Stimulated activated CD8-positive, alpha-beta memory T cell treated with anti-CD3 and anti-CD28 coated beads, Interleukin-12 subunit alpha, Interleukin-12 subunit beta, amount 100 ng/mL, for 24 hours (primary cell): ENCODE measurements around the gene DMD.

Source experiments
- DNase-seq: peaks from one replicate; pipeline ENCODE4 v3.0.0-alpha.2; 2020; ENCODE audit errors: extremely low read depth

Gene DMD

DNA sequence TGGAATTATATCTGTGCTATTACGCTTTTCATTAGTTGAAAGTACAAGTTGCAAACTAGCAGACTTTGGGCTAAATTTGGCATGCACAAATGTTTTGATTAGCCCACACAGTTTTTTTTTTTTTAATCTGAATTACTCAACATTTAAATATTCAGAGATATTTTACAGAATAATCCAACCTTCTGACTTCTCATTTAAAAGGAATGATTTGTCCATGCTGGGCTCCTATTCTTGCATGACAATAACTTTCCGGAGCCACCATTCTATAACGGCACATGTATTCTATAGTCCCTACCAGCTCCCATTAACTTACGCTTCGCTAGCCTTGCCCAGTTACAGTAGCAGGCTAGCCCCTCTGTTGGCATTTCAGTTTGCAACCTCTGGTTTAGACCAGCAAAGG, 1920.2 kb downstream of the DMD start:
- DNase-seq = no peak

DNA sequence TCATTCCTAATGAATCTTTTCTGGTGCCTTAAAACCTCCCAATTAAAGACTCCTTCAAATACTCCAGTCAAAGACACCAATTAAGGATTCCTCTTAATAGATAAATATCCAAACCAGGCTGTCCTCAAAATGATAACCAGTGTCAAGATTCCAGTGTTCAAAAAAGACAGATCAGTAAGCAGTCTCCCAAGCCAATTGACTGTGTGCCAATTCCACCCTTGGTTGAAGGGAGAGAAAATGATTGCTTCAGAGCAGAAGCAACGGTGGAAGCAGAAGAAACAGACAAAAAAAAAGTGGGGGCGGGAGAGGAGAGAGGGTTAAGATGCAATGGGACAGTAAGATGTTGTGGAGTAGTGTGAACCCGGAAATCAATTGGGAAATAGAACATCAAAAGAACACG, 1923.5 kb downstream of the DMD start:
- DNase-seq = no peak

DNA sequence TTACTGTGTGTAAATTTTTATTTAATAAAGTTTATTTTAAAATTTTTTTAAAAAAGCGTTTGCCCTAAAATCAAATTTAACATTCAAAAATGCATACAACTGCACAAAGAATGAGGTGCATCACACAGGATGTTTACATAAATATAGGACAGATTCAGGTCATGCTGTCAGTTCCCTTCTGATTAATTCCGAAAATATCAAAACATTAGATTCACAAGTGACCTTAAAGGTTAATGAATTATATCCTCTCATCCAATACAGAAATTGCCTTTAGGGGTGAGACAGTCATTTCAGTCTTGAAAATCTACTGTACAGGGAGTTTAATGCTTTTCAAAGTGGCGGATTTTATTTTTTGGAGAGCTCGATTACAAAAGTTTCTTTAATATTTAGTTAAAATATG, 1930.8 kb downstream of the DMD start:
- DNase-seq = no peak

DNA sequence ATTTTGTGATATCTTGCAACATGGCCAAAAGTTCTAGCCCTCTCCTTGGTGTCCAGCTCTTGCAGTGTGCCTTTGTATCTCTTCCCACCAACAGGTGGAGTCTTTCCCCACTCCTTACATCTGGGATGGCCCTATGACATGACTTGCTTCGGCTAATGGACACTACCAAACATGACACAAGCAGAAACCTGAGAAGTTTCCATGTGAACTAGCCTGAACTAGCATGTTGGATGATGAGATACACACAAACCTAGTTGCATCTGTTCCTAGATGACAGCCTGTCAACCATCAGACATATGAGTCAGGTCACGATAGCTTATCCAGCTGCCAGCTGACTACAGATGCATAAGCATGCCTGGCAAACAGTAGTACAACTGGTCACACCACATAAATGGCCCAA, 1932.0 kb downstream of the DMD start:
- DNase-seq = no peak

DNA sequence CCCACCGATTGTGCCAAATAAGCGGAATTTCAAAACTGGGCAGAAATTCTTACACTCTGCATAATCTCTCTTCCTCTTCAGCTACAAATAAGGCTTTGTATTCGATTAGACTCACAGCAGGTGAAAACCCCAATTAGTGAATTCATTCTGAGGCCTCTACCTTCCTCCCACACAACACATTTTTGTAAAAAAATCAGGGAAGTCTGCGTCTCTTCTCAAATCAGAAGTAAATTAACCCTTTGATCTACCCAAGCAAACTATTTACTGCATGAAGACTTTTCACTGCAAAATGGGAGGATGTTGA, 1938.9 kb downstream of the DMD start:
- no peak for DNase-seq

DNA sequence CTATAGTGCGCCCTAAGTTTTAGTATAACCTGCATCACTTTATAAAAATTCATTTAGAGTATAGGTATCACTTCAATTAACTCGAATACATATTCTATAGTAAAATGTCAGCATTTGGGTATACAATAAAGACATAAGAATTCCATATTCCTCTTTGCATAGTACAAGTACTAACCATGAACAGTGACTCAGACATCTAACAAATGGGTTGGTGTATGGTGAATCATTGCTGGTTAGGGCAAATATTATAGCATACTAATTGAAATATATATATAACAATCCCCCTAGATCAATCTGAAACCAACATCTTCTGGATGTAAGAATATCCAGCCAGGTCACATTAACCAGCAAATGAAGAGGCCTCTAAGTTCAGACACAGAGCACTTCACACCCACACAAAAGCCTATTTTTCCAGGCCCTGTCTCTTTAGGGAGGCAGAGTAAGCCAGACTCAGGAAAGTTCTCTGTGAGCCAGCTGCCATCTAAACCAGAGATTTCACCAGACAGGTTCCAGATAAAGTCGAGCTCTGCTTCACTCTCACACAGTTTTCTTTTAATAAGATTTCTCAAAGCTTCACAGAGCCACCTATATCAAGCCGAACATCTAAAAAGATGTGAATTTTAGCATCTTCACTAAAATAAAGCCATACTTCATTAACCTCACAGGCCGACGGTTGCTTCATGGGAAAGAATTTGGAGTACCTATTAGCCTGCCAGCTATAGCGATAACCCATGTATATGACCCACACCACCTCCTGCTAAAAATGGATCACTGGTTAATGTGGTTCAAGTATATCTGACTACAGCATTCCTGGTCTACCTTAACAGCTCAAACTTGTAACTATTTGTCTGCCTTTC, 1939.5 kb downstream of the DMD start:
- no peak for DNase-seq

DNA sequence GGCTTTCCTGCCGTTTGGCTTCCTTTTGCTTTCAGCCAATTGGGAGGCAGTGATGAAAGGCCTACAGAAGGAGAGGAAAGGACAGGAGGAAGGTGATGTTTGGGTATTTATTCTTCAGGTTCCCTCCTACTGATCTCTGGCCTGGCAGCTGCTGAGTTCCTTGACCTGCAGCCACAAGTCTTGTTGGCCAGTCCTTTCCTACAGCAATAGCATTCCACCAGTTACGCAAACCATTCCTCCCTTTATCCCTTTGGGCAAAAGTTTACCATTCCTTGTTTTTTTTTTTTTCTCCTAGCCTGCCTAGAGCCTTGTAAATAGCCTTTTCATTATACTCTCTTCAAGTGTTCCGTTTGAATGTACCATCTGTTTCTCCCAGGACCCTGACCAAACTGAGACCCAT, 1941.4 kb downstream of the DMD start:
- DNase-seq = no peak

DNA sequence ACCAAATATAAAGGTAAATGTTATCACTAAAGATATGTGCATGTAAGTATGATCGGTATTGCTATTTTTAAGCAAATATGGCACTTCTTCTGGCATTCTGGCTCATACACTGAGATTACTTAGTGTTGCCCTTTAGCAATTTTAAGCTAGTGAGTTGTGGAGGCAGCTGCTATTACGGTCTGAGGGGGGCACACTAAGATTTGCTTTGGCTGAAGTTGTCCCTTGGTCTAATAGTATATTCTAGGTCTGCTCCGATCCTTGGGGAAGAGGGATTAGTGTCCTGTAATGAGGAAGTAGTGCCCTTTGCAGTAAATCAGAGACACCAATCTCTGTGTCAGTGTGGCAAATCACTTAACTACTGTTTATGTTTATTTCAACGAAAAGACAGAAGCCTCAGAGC, 1943.0 kb downstream of the DMD start:
- DNase-seq = no peak

DNA sequence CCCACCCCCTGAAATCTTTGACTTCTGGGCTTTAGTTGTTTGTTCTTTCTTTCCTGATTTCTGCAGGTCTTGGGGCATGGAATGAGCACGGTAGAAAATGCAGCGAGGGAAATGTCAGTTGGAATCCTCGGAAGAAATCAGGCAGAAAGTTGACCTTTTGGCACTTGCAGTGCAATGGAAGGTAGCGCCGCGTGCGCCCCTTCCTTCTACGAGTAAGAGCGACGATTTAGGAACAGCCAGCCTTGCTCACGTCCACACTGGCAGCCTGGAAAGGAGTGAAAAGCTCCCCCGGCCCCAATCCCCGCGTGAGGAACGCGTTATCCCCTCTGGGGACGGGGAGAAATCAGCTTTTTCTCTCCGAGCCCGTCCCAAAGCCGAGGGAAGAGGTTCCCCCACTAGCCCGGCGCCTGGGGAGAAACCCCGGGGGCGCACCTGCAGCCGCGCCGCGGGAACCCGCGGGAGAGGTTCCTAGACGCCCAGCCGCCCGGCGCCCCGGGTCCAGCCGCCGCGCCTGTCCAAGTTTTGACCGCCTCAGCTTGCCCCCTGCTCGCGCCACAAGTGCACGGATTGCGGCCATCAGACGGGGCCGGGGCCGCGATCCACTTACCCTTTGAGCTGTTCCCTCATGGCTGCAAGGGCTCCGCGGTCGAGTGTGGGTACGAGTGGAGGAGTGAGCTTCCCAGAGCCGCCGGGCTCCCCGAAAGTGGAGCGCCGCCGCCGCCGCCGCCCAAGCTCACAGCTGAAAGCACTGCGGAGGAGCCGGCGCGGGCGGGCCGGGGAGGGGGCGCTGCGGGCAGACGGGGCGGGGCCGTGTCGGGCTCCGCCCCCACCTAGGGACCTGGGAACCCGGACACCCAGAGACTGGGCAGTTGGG, 1944.9 kb downstream of the DMD start:
- no peak for DNase-seq

DNA sequence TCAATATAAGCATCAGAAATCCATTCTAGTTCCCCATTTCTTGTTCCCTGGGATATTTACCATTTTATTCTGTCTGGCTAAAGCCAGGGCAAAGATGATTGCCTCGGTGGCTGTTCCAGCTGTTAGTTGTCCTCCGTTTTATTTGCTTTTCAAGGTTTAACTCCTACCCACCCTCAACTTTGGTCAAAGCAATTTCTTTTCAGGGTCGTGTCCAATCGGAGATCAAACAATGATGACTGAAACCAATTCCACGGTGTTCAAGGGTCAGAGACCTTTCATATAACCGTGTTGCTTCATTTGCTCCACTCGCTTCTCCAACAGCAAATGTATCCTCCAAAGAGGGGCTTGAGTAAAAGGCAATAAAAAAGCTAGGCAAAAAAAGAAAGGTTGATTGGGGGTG, 1946.0 kb downstream of the DMD start:
- no peak for DNase-seq

DNA sequence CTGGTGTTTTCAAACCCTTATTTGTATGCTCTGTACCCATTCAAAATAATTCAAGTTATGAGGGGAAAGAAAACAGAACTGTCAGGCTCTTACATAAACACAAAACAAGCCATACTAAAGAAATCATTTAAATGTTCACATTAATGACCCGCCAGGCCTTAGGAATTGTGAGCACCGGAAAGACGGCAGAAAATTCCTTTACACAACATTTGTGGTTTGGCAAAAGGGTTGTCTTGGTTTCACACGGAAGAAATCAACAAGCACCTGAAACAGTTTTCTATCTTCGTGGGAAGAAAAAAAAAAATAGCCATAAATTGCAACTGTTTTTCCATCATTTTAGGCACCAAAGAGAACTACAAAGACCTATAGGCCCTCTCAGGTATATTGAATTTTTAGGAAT, 1951.0 kb downstream of the DMD start:
- no peak for DNase-seq

DNA sequence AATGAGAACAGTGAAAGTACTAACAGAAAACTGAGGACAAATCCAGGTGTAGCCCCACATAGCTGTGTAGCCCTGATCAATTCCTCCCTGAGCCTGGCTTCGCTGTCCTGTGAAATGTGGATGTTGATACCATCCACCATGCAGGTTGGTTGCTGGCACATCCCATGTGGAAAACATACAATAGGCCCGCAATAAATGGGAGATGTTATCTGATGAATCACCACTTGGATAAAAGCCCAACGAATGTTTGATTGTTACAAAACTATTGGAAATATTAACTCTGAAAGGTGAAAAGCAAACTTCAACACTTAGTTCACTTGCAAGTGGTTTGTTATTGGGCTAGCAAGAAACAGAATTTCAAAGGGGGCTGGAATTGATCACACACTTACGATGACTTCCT, 1953.2 kb downstream of the DMD start:
- DNase-seq = no peak

DNA sequence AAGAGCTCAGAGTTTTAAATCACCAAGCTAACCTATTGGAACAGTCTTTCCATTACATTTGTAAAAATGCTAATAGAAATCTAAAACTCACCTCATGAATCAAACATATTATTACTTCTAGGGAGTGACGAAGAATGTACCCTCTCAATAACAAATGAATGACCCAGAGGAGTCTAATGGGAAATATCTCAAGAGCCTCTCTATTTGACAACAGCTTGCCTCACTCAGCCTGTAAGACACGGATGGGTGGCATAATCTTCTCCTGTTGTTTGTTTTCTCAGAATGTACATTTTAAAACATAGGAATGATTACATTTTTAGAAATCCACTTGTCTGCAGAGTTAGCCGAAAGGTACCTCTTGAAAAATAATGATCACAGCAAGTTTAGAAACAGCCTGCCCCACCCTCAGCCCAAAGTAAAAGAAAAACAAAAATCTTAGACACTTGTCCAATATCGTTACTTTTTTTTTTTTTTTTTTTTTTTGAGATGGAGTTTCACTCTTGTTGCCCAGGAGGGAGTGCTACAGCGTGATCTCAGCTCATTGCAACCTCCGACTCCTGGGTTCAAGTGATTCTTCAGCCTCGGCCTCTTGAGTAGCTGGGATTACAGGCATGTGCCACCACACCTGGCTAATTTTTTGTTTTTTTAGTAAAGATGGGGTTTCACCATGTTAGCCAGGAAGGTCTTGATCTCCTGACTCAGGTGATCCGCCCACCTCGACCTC, 1955.9 kb downstream of the DMD start:
- DNase-seq = no peak

DNA sequence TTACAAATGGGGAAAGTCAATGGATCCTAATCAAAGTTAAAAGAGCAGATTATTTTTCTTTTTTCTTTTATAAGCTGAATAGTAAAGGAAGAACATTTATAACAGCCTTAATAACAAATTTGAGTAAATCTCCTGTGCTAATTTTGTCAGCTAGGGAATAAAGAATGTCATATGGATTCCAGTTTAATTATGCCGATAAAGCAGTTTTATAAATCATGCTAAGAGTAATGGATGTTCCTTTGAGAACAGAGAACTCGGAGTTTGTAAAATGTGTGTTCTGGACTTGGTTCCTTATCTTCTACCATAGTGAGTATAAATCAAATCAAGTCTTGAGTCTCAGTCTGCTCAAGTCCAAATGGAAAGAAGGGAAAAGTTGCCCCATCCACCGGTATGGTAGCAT, 1959.2 kb downstream of the DMD start:
- DNase-seq = no peak

DNA sequence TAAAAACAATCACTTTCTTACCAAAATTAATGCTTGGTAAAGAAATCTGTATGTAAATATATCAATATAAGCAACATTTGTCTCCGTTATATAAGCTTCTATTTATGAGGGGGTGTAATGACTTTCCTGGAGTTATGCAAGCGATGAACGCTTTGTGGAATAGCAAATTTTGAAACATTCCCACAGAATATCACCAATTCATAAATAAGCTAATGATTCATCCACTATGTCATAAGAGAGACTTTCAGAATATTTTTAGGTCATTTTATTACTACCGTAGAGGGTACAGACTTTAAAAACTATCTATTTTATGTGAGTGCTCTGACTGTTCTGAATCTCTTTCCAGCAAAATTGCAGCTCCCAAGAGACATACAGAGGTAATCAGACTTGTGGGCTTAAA, 1960.0 kb downstream of the DMD start:
- no peak for DNase-seq

DNA sequence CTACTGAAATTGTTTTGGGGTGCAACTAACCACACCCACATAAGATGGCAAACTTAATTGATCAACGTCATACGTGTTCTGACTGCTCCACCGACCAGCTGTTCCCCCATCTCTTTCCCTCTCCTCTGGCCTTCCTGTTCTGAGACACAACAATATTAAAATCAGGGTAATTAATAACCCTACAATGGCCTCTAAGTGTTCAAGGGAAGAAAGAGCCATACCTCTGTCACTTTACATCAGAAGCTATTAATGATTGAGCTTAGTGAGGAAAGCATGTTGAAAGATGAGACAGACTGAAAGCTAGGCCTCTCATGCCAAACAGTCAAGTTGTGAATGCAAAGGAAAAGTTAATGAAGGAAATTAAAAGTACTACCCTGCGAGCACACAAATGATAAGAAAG, 1965.6 kb downstream of the DMD start:
- no peak for DNase-seq

DNA sequence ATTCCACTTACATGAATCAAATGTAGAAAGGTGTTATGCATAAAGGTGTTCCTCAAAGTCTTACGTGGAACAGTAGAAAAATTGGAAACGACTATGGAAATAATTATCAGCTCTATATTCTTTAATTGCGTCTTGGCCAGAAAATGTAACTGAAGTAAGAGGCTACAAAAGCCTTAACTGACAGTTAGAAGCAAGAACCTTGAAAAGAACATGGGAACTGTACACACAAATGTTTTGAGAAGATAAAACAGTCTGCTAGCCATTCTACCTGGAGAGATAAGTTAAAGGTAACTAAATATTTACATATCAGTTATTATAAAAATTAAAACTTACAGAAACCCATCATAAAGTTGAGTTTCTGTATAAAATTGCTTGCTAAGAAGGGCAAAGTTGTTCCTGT, 1967.5 kb downstream of the DMD start:
- DNase-seq = no peak

DNA sequence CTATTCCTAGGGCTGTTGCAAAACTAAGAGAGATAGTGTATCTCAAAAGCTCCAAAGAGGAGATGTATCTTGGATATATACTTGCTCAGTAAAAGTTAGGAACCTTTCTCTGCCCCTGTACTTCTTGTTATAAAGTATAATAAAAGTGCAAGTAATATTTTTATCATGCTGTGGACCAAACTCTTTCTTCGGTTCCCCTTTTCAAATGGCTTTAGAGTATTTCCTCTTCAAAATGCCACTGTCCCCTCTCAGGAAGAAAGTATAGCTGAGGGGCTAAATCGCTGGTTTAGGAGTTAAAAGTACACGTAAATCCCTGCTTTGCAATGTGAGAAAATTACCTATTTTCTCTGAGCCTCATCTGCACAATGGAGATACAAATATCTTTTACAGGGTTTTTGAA, 1970.4 kb downstream of the DMD start:
- no peak for DNase-seq

DNA sequence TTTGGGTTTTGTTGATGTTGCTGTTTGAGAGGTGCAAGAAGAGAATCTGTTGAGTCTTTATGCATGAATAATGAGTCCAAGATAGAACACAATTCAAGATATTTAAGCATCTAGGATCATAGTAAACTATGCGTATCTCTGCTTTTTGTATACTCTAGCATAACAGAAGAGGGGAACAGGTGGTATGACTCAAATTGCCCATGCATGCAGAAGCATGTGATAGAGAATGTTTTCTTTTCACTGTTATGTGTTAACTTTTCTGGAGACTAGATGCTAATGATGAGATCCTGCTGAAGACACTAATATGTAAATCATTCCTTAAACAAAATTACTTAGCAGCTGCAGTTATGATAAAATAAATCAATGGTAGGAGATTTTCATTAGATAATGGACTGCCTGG, 1974.2 kb downstream of the DMD start:
- no peak for DNase-seq

DNA sequence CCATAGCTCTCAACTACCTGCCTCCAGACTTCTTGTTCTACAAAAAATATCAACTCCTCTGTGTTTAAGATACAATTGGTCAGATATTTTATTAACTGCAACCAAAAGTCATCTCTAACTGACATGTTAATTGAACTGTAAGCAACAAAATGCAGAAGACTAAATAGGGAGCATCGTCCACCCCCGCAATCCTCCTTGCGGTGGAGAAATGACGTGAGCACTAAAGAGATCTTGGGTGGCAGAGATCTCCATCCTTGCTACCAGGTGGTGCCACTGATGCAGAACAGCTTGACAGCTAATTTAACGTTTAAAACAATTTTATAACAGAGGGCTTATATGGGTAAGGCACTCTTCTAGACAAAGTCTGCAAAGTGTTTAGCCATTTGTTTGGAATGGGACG, 1975.1 kb downstream of the DMD start:
- no peak for DNase-seq

DNA sequence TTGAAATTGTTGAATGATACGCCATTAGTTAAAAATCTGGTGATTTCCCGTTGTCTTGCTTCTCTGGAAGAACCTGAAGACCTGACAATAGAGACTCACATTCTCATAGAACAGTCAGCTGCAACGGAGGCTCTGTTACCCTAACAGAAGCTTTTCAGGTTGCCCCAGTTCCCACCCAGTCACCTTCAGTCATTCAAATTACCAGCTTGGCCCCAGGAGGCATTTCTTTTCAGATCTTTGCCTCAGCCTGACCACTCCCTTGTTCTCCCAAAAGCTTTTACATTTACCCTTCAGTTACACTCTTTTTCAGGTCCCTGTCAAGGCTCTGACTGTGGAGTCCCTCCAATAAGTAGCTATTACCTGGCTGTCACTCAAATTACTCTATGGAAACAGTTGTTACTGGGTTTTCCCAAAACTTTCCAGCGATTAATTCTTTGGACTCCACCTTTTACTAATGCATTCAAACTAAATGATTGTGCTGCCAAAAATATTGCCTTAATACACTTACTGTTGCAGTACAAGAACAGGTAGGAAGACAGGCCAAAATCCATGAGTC, 1977.3 kb downstream of the DMD start:
- no peak for DNase-seq

DNA sequence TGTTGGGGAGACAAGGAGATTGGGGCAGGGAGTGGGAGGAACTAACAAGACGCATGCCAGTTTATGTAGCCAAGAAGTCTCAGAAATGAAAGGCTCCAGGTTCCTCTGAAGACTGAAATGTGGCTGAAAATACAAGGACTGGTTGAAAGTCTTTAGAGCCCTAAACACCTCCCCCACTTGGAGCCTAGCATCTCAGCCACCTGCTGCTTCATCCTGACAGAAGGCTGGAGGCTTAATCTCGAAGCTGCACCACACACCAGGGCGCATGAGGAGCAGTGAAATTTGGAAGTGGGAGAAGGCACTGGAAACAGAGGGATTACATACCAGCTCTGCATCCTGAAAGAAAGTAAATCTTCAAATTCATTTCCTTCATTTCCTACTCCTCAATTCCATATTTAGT, 1978.8 kb downstream of the DMD start:
- DNase-seq = no peak
